ENCODE data around the gene DNHD1.
A peak's percentile ranks its signal among the peaks of the same experiment; 100 is the strongest.

Gene DNHD1

GRCh38 chr11:6457581-6458320 lies 39.3 kb upstream of the DNHD1 start:
- no peak overlapping the region for H3K4me3 ChIP-seq (ENCODE audit: control insufficient read depth, low read depth, low read length)
- DNase-seq (ENCODE audit: low read depth) = no peak
- no peak for TF ChIP-seq CTCF (conservative IDR thresholded peaks at IDR 0.05; ENCODE audit: control insufficient read depth, insufficient read depth, low read depth, low read length)

GRCh38 chr11:6458352-6459098 lies 38.6 kb upstream of the DNHD1 start:
- H3K4me3 ChIP-seq (ENCODE audit: control insufficient read depth, low read depth, low read length) = no peak overlapping the region
- no peak for TF ChIP-seq CTCF (conservative IDR thresholded peaks at IDR 0.05; ENCODE audit: control insufficient read depth, insufficient read depth, low read depth, low read length)
- no peak for DNase-seq (ENCODE audit: low read depth)

GRCh38 chr11:6459099-6459450 lies 38.0 kb upstream of the DNHD1 start:
- no peak for DNase-seq (ENCODE audit: low read depth)
- TF ChIP-seq CTCF (conservative IDR thresholded peaks at IDR 0.05; ENCODE audit: control insufficient read depth, insufficient read depth, low read depth, low read length) = no peak
- H3K4me3 ChIP-seq (ENCODE audit: control insufficient read depth, low read depth, low read length) = no peak overlapping the region

GRCh38 chr11:6468712-6469495 lies 28.2 kb upstream of the DNHD1 start:
- H3K4me3 ChIP-seq (ENCODE audit: control insufficient read depth, low read depth, low read length) = no peak overlapping the region
- no peak for TF ChIP-seq CTCF (conservative IDR thresholded peaks at IDR 0.05; ENCODE audit: control insufficient read depth, insufficient read depth, low read depth, low read length)
- peak; percentile 62 for DNase-seq (ENCODE audit: low read depth)

- H3K4me3 ChIP-seq (ENCODE audit: control insufficient read depth, low read depth, low read length) = no peak overlapping the region
- TF ChIP-seq CTCF (conservative IDR thresholded peaks at IDR 0.05; ENCODE audit: control insufficient read depth, insufficient read depth, low read depth, low read length) = no peak
- no peak for DNase-seq (ENCODE audit: low read depth)
Observed at GRCh38 chr11:6469599-6469998, 27.5 kb upstream of the DNHD1 start.

- DNase-seq (ENCODE audit: low read depth) = no peak
- no peak for TF ChIP-seq CTCF (conservative IDR thresholded peaks at IDR 0.05; ENCODE audit: control insufficient read depth, insufficient read depth, low read depth, low read length)
- peak overlapping the region; percentile 72 for H3K4me3 ChIP-seq (ENCODE audit: control insufficient read depth, low read depth, low read length)
Observed at GRCh38 chr11:6472934-6473333, 24.1 kb upstream of the DNHD1 start.

Measured in fibroblast of mammary gland (primary cell).